HEK293T (cell line): Measurements from ENCODE around the gene MFSD12.

Experiments used
- ELF4 ChIP-seq: fragments of 450-650 bp; IDR thresholded peaks from 2 replicates; pipeline ENCODE4 v1.6.1; 2017; ENCODE audit warnings: antibody characterized with exemption
- FOXM1 ChIP-seq: fragments of 450-650 bp; IDR thresholded peaks from 2 replicates; pipeline ENCODE4 v1.6.1; 2017; ENCODE audit warnings: mild to moderate bottlenecking, borderline replicate concordance

GRCh38 chr19:3570606-3571011 is 13.2 kb upstream of the MFSD12 start:
- TF ChIP-seq FOXM1, result no peak
- no peak for TF ChIP-seq ELF4
